Gastrocnemius medialis (tissue), 4 donors: ENCODE data around the gene RAB22A. TPM values are rescaled to one million over a fixed set of nuclear protein-coding genes. Genes with fewer than 3 reads are reported as not detected.

Experiments used
- ATAC-seq, 2 donors: fragments of 150-250 bp; one replicate each; pipeline ENCODE4 v1.9.1; 2016
- DNase-seq, 2 donors: peaks; one replicate each; pipeline ENCODE4 v3.0.0-alpha.2; 2019
- H3K27ac ChIP-seq, 4 donors: fragments of 200-600 bp; sonication (generic); 1 replicate in 1 of 4; 2 replicates in 3 of 4; pipeline ENCODE4 v1.5.1; 2016 to 2018; ENCODE audit warnings: mild to moderate bottlenecking in 2 of 4, moderate library complexity in 1 of 4
- H3K27me3 ChIP-seq, 3 donors: fragments of 200-600 bp; sonication (generic) in 2 of 3; 1 replicate in 1 of 3; 2 replicates in 2 of 3; pipeline versions ENCODE4 v1.5.1 to v1.6.0; 2016 to 2019; ENCODE audit warnings: mild to moderate bottlenecking in 1 of 3, moderate library complexity in 1 of 3
- H3K36me3 ChIP-seq, 2 donors: fragments of 200-600 bp; sonication (generic) in 1 of 2; one replicate each; pipeline ENCODE4 v1.5.1; 2017 to 2018
- H3K4me1 ChIP-seq, 2 donors: fragments of 200-600 bp; sonication (generic) in 1 of 2; one replicate each; pipeline ENCODE4 v1.5.1; 2016 to 2017; ENCODE audit warnings: mild to moderate bottlenecking in 2 of 2
- H3K4me3 ChIP-seq, 4 donors: fragments of 200-600 bp; sonication (generic) in 3 of 4; 1 replicate in 1 of 4; 2 replicates in 3 of 4; pipeline ENCODE4 v1.5.1; 2016 to 2019; ENCODE audit warnings: mild to moderate bottlenecking in 2 of 4
- H3K9me3 ChIP-seq, 3 donors: fragments of 200-600 bp; sonication (generic) in 2 of 3; 1 replicate in 1 of 3; 2 replicates in 2 of 3; pipeline ENCODE4 v1.5.1; 2016 to 2019
- POLR2A ChIP-seq, 2 donors: fragments of 450-650 bp; IDR thresholded peaks; one replicate each; pipeline ENCODE4 v1.6.1; 2017; ENCODE audit warnings: antibody characterized with exemption in 2 of 2, mild to moderate bottlenecking in 2 of 2, moderate library complexity in 2 of 2
- in situ Hi-C, 4 donors: fragments of 200-750 bp; cut with MboI; loops; one replicate each; pipeline versions ENCODE4 v1.15.0 to v1.8.0; 2017; ENCODE audit warnings: low sequenced_read_pairs in 4 of 4
- intact Hi-C: fragments of 100-400 bp; cut with DNase I; formaldehyde crosslinking; loops from one replicate; pipeline ENCODE4 v1.15.1; 2023; ENCODE audit warnings: low total_unique reads
- total RNA-seq, 4 donors: library from RNA; depleted of rRNA; stranded (reverse); fragments of >200 nt; gene quantifications; one replicate each; pipeline versions ENCODE4 v1.1.0 to v1.2.3, GENCODE V29; 2016
- TF ChIP-seq, protein P1 (sequence below), 5 experiments: fragments of 450-650 bp in 3 of 5; fragments of 200-600 bp in 2 of 5; sonication (generic) in 2 of 5; IDR thresholded peaks in 4 of 5; conservative IDR thresholded peaks in 1 of 5; 1 replicate in 4 of 5; 2 replicates in 1 of 5; pipeline ENCODE4 v1.5.1; 2016 to 2019; ENCODE audit warnings: antibody characterized with exemption in 5 of 5, mild to moderate bottlenecking in 3 of 5, moderate library complexity in 3 of 5

The RAB22A gene
- total RNA-seq, 4 donors from 2014 or later = 8.0 to 10.9 (median 9.3) TPM

DNA sequence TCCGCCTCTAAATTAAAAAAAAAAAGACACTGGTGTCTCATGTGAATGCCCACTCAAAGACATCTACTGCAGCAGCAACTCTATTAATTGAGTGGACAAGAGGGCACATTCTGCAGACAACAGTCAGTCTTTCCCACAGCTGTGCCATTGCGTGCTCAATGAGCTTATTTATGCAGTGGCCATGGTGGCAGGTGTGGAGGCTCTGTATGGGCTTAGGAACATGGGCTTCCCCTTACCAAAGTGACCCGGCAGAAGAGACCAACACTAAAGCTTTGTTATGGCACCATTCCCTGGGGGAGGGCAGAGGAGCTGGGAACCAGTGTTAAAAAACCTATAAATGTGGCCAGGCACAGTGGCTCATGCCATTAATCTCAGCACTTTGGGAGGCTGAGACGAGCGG, 75.3 kb downstream of the RAB22A start:
- intact Hi-C loops (loop anchor here (5.0 kb wide), 2 partner anchors 33 to 58 kb away; no protein-coding TSS in a partner anchor), in situ Hi-C loops (no loop called here)
- H3K4me3 ChIP-seq = no peak overlapping the region
- no peak for DNase-seq
- peaks cover 1 to 4% of the 10 kb centered on the region in 2 donors for H3K4me1 ChIP-seq
- peaks cover 0 to 4% (median 0%) of the 10 kb centered on the region in 3 donors for H3K27me3 ChIP-seq
- H3K27ac ChIP-seq = no peak overlapping the region
- peaks cover 0 to 4% (median 0%) of the 10 kb centered on the region in 3 donors for H3K9me3 ChIP-seq
- no peak for TF ChIP-seq POLR2A (IDR thresholded peaks at IDR 0.05)
- TF ChIP-seq, protein P1, sequence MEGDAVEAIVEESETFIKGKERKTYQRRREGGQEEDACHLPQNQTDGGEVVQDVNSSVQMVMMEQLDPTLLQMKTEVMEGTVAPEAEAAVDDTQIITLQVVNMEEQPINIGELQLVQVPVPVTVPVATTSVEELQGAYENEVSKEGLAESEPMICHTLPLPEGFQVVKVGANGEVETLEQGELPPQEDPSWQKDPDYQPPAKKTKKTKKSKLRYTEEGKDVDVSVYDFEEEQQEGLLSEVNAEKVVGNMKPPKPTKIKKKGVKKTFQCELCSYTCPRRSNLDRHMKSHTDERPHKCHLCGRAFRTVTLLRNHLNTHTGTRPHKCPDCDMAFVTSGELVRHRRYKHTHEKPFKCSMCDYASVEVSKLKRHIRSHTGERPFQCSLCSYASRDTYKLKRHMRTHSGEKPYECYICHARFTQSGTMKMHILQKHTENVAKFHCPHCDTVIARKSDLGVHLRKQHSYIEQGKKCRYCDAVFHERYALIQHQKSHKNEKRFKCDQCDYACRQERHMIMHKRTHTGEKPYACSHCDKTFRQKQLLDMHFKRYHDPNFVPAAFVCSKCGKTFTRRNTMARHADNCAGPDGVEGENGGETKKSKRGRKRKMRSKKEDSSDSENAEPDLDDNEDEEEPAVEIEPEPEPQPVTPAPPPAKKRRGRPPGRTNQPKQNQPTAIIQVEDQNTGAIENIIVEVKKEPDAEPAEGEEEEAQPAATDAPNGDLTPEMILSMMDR (IDR thresholded peaks at IDR 0.05 in 4 of 5, conservative IDR thresholded peaks at IDR 0.05 in 1 of 5) = no peak
- H3K36me3 ChIP-seq = no peaks in the 10 kb centered on the region
- no peak for ATAC-seq

DNA sequence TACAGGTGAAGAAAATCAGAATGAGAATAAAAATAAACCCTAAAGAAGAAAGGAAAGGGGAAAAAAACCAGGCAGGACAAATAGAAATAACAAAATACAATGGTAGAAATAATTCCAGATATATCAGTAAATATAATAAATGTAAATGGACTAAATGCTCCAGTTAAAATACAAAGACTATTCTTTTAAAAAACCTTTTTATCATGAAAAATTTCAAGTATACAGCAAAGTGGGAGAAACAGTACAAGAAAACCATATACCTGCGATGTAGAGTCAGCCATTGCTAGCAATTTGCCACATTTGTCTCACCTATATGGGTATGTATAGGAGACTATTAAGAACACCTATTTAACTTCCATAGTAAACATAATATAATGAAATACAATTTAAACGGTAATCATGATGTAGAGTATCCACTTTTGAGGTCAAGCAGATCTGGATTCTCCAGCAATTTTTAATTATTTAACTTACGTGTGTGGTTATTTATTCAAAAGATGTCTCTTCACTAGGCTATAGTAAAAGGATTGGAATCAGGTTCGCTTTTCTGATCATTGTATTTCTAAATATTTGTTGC, 78.6 kb downstream of the RAB22A start:
- H3K27me3 ChIP-seq = no peaks in the 10 kb centered on the region
- no peak for TF ChIP-seq POLR2A (IDR thresholded peaks at IDR 0.05)
- TF ChIP-seq, protein P1 (IDR thresholded peaks at IDR 0.05 in 4 of 5, conservative IDR thresholded peaks at IDR 0.05 in 1 of 5) = no peak
- peak overlapping the region; percentile 94 to 97 (median 96) for H3K27ac ChIP-seq
- H3K4me3 ChIP-seq = peak overlapping the region; percentile 53 to 90 (median 87)
- H3K4me1 ChIP-seq = peaks cover 34 to 36% of the 10 kb centered on the region in 2 donors
- DNase-seq (no peak), ATAC-seq (no peak)
- intact Hi-C loops = loop anchor here (5.0 kb wide), 2 partner anchors 36 to 61 kb away; no protein-coding TSS in a partner anchor
- peaks cover 0 to 6% of the 10 kb centered on the region in 2 donors for H3K36me3 ChIP-seq
- H3K9me3 ChIP-seq = peaks cover 0 to 4% (median 0%) of the 10 kb centered on the region in 3 donors
- in situ Hi-C loops = no loop called here

DNA sequence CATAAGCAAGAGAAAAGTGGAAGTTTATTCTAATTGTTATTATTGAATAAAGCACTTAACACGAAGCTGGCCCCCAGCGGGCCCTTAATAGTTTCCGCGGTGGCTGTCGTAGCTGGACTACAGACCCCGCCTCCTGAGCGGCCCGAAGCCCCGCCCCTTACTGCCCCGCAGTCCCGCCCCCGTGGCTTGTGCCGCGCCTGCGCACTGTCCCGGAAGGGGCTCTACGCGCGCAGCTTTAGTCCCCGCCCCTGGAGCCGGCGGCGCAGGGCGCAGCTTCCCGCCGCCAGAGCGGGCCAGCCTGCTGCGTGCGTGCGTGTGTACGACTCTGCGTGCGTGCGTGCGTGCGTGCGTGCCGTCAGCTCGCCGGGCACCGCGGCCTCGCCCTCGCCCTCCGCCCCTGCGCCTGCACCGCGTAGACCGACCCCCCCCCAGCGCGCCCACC, 79.4 kb downstream of the RAB22A start, which contains the start of gene VAPB:
Gene VAPB, plus strand, starts transcription at position 348 of the 442 bp plus-strand sequence. CDS start 231 bp downstream, outside the sequence.
- H3K9me3 ChIP-seq = peaks cover 0 to 4% (median 0%) of the 10 kb centered on the region in 3 donors
- H3K4me1 ChIP-seq = peaks cover 41 to 43% of the 10 kb centered on the region in 2 donors
- peak; percentile 89 to 93 for DNase-seq
- in situ Hi-C loops (no loop called here), intact Hi-C loops (loop anchor here (1.0 to 5.0 kb wide), 4 partner anchors 19 to 80 kb away; partner anchors contain the start of gene RAB22A)
- peak; percentile 83 to 86 for TF ChIP-seq POLR2A (IDR thresholded peaks at IDR 0.05)
- TF ChIP-seq, protein P1 (IDR thresholded peaks at IDR 0.05 in 4 of 5, conservative IDR thresholded peaks at IDR 0.05 in 1 of 5) = no peak
- peaks cover 0 to 6% of the 10 kb centered on the region in 2 donors for H3K36me3 ChIP-seq
- peak; percentile 93 to 94 for ATAC-seq
- no peaks in the 10 kb centered on the region for H3K27me3 ChIP-seq
- peak within 1 kb of the TSS; percentile 76 to 90 (median 87) for H3K4me3 ChIP-seq
- H3K27ac ChIP-seq = peak within 1 kb of the TSS; percentile 94 to 97 (median 96)

DNA sequence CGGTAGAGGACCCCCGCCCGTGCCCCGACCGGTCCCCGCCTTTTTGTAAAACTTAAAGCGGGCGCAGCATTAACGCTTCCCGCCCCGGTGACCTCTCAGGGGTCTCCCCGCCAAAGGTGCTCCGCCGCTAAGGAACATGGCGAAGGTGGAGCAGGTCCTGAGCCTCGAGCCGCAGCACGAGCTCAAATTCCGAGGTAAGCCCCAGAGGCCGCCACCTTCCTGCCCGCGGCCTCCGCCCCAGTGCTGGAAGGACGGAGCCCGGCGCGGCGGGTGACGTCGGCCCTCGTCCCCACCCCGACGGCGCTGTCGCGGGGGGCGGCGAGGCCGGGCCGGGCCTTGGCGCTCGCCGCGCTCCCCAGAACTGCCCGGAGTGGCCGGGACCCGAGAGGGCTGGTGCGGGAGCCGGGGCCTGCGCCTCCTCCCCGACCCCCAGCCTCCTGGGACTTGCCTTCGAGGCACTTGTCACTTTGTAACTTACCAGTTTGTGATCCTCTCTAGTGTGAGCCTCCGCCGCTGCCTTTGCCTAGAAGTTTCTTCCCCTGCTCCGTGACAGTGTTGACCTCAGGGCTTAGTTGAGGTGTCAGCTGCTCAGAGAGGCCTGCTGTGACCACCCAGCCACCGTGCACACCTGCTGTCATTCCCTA, 79.9 kb downstream of the RAB22A start:
- H3K4me1 ChIP-seq = peaks cover 43 to 47% of the 10 kb centered on the region in 2 donors
- peak; percentile 61 to 67 for ATAC-seq
- H3K36me3 ChIP-seq = peaks cover 0 to 6% of the 10 kb centered on the region in 2 donors
- H3K4me3 ChIP-seq = peak overlapping the region; percentile 76 to 90 (median 87)
- DNase-seq = peak; percentile 4 to 19
- H3K27ac ChIP-seq = peak overlapping the region; percentile 94 to 97 (median 96)
- H3K27me3 ChIP-seq = no peaks in the 10 kb centered on the region
- peaks cover 0 to 4% (median 0%) of the 10 kb centered on the region in 3 donors for H3K9me3 ChIP-seq
- in situ Hi-C loops (no loop called here), intact Hi-C loops (loop anchor here (1.0 to 5.0 kb wide), 4 partner anchors 19 to 80 kb away; partner anchors contain the start of gene RAB22A)
- TF ChIP-seq, protein P1 (IDR thresholded peaks at IDR 0.05 in 4 of 5, conservative IDR thresholded peaks at IDR 0.05 in 1 of 5) = no peak
- TF ChIP-seq POLR2A (IDR thresholded peaks at IDR 0.05) = no peak
